ENCODE measurements around the gene GALNT15. TPM values are rescaled to one million over a fixed set of nuclear protein-coding genes. Genes with fewer than 3 reads are reported as not detected.

The GALNT15 gene
- total and polyA plus RNA-seq, 2 experiments from 2014 or later: 0.18 to 0.97 TPM

DNA sequence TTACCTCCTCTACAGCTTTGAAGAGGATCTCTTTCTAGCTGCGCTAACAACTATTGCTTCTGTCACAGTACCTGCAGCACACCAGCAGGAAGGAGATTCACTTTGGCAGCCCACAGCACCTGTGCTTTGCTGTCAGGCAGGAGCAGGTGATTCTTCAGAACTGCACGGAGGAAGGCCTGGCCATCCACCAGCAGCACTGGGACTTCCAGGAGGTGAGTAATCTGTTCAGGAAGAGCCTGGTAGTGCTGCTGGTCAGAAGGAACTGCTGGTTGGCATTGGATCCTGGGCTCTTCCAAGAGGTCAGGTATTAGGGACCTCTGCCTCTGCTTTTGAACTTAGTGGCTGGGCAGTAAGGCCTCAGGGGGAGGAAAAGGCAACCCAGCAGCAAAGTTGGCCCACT lies 48.1 kb downstream of the GALNT15 start:
- no peak for DNase-seq (ENCODE audit: low read depth in 1 of 2, low spot score in 1 of 2)
- H3K27ac ChIP-seq: no peak overlapping the region
- H3K27me3 ChIP-seq: no peaks in the 10 kb centered on the region
- no peaks in the 10 kb centered on the region for H3K36me3 ChIP-seq
- no peaks in the 10 kb centered on the region for H3K4me1 ChIP-seq (ENCODE audit: low read depth)
- TF ChIP-seq, protein P1, sequence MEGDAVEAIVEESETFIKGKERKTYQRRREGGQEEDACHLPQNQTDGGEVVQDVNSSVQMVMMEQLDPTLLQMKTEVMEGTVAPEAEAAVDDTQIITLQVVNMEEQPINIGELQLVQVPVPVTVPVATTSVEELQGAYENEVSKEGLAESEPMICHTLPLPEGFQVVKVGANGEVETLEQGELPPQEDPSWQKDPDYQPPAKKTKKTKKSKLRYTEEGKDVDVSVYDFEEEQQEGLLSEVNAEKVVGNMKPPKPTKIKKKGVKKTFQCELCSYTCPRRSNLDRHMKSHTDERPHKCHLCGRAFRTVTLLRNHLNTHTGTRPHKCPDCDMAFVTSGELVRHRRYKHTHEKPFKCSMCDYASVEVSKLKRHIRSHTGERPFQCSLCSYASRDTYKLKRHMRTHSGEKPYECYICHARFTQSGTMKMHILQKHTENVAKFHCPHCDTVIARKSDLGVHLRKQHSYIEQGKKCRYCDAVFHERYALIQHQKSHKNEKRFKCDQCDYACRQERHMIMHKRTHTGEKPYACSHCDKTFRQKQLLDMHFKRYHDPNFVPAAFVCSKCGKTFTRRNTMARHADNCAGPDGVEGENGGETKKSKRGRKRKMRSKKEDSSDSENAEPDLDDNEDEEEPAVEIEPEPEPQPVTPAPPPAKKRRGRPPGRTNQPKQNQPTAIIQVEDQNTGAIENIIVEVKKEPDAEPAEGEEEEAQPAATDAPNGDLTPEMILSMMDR (IDR thresholded peaks at IDR 0.05; ENCODE audit: low read depth, low read length): no peak
- no peaks in the 10 kb centered on the region for H3K9me3 ChIP-seq (ENCODE audit: low read depth)
- H3K4me3 ChIP-seq: no peak overlapping the region

DNA sequence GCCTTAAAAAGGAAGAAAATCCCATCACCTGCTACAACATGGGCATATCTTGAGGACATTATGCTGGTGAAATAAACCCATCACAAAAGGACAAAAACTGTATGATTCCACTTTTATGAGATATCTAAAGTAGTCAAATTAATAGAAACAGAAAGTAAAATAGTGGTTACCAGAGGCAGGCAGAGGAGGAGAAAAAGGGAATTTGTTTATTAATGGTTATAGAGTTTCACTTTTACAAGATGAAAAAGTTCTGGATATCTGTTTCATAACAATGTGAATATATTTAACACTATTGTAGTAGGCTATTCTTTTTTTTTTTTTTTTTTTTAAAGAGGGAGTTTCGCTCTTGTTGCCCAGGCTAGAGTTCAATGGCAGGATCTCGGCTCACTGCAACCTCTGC lies 49.8 kb downstream of the GALNT15 start:
- H3K27me3 ChIP-seq: no peaks in the 10 kb centered on the region
- no peaks in the 10 kb centered on the region for H3K4me1 ChIP-seq (ENCODE audit: low read depth)
- H3K36me3 ChIP-seq: no peaks in the 10 kb centered on the region

DNA sequence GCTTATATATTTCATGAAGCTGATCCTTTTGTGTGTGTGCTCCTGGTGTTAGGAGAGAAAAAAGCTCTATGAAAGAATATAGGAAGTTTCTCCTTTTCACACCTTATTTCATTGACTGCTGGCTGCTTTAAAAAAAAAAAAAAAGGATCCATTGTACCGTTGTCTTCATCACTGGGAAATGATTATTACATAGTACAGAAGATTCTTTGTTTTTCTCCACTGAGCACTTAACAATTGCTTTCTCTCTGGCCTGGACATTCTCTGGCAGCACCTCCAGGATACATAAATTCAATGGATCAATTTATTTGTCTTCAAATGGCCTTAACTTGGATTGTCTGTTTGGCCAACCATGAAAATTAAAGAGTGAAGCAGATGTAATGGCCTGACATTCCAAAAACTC lies 53.1 kb downstream of the GALNT15 start:
- no peaks in the 10 kb centered on the region for H3K4me1 ChIP-seq (ENCODE audit: low read depth)
- TF ChIP-seq, protein P1 (IDR thresholded peaks at IDR 0.05; ENCODE audit: low read depth, low read length): no peak
- H3K27me3 ChIP-seq: no peaks in the 10 kb centered on the region
- no peak for DNase-seq (ENCODE audit: low read depth in 1 of 2, low spot score in 1 of 2)
- no peaks in the 10 kb centered on the region for H3K36me3 ChIP-seq
- H3K9me3 ChIP-seq (ENCODE audit: low read depth): no peaks in the 10 kb centered on the region
- no peak overlapping the region for H3K4me3 ChIP-seq
- no peak overlapping the region for H3K27ac ChIP-seq

More for the DNA sequence above, 49.8 kb downstream of the GALNT15 start:
- H3K9me3 ChIP-seq (ENCODE audit: low read depth): no peaks in the 10 kb centered on the region
- no peak overlapping the region for H3K4me3 ChIP-seq
- H3K27ac ChIP-seq: no peak overlapping the region
- no peak for DNase-seq (ENCODE audit: low read depth in 1 of 2, low spot score in 1 of 2)
- TF ChIP-seq, protein P1 (IDR thresholded peaks at IDR 0.05; ENCODE audit: low read depth, low read length): no peak

DNA sequence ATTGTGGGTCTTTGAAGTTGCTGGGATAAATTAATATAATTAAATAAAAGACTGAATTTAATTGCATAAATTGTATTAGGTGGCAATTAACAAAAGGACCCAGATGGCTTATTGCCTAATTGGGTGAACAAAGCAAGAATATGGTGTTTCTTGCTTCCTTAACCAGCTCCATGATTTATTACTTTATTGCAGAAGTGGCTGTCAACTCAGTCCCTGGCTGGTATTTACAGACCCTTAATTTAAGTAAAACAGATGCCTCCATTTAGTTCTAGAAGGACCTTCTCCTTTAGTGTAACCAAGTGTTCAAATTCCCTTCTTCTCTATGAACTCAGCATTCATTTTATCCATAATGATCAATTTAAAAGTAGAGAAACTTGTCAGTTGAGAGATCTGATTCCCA lies 55.2 kb downstream of the GALNT15 start:
- Histone ChIP-seq H3K4me1 (ENCODE audit: low read depth) (no peaks in the 10 kb centered on the region), H3K27ac (no peak overlapping the region), H3K36me3 (no peaks in the 10 kb centered on the region), H3K4me3 (no peak overlapping the region), H3K9me3 (ENCODE audit: low read depth) (no peaks in the 10 kb centered on the region), H3K27me3 (no peaks in the 10 kb centered on the region)
- no peak for DNase-seq (ENCODE audit: low read depth in 1 of 2, low spot score in 1 of 2)
- TF ChIP-seq, protein P1 (IDR thresholded peaks at IDR 0.05; ENCODE audit: low read depth, low read length): no peak

DNA sequence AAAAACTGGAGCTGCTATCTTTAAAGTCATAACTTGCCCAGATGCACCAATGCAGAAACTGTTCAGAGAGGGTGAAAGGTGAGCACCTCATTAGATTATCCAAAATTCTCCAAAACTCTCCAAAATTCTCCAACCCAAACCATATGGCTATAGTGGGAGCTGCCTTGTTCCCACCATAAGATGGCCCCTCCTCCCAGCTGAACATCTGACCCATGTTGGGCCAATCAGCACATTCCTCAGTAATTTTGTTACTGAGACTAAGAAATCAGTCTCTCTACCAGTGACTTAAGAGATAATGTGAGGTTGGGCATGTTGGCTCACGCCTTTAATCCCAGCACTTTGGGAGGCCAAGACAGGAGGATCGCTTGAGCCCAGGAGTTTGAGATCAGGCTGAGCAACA lies 57.5 kb downstream of the GALNT15 start:
- TF ChIP-seq, protein P1 (IDR thresholded peaks at IDR 0.05; ENCODE audit: low read depth, low read length): no peak
- H3K27me3 ChIP-seq: no peaks in the 10 kb centered on the region
- no peak for DNase-seq (ENCODE audit: low read depth in 1 of 2, low spot score in 1 of 2)

DNA sequence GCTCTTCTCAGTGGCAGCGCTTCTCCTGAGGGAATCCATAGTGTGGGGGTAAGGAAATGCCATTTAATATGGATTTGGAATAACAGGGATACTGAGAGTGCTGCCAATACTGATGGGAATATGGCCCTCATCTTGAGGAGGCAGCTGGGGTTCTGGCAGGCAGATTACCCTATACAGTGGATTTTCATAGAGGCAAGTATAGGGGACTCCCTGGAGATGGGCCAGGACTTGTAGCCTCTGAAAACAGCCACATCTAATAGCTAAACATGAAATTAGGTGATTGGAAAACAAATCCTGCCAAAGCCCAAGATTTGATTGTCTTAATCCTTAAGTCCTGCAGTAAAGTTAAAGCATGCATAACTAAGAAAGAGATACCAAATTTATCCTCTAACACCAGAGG lies 59.3 kb downstream of the GALNT15 start:
- TF ChIP-seq, protein P1 (IDR thresholded peaks at IDR 0.05; ENCODE audit: low read depth, low read length): no peak
- no peak overlapping the region for H3K27ac ChIP-seq
- no peaks in the 10 kb centered on the region for H3K4me1 ChIP-seq (ENCODE audit: low read depth)
- H3K27me3 ChIP-seq: no peaks in the 10 kb centered on the region
- H3K4me3 ChIP-seq: no peak overlapping the region
- H3K9me3 ChIP-seq (ENCODE audit: low read depth): no peaks in the 10 kb centered on the region
- no peaks in the 10 kb centered on the region for H3K36me3 ChIP-seq
- no peak for DNase-seq (ENCODE audit: low read depth in 1 of 2, low spot score in 1 of 2)

More for the DNA sequence above, 57.5 kb downstream of the GALNT15 start:
- Histone ChIP-seq H3K27ac (no peak overlapping the region), H3K4me3 (no peak overlapping the region), H3K4me1 (ENCODE audit: low read depth) (no peaks in the 10 kb centered on the region), H3K36me3 (no peaks in the 10 kb centered on the region), H3K9me3 (ENCODE audit: low read depth) (no peaks in the 10 kb centered on the region)

All from cardiac muscle cell (in vitro differentiated cells and primary cell).